Measurements from ENCODE around the gene DHX38.
"Not testable (repeated sequence)": the region's sequence is repeated elsewhere in the genome, so short reads cannot be mapped to it uniquely, and the experiment has no call there.

Gene DHX38

GRCh38 chr16:72093448-72094265 lies at the start of gene DHX38, which contains the start of gene TXNL4B:
Gene DHX38, plus strand, starts transcription at chr16:72093847. Its CDS starts 2,311 bp downstream, at chr16:72096158.
Gene TXNL4B, minus strand, starts transcription at chr16:72093620. Its CDS starts 2,871 bp downstream, at chr16:72090749.
- peaks cover 9% of the 10 kb centered on the region for H3K4me1 ChIP-seq (ENCODE audit: control insufficient read depth, low read depth, low read length)
- peak within 1 kb of the TSS; percentile 82 for H3K9ac ChIP-seq (ENCODE audit: low read length)
- peaks cover 40% of the 10 kb centered on the region for H3K36me3 ChIP-seq (ENCODE audit: control insufficient read depth, low read depth, low read length)
- no peaks in the 10 kb centered on the region for H3K9me3 ChIP-seq (ENCODE audit: control insufficient read depth, low read depth, low read length)
- peak within 1 kb of the TSS; percentile 87 for H3K4me3 ChIP-seq (ENCODE audit: low read length)
- no peaks in the 10 kb centered on the region for H3K27me3 ChIP-seq (ENCODE audit: control insufficient read depth, insufficient read depth, low read length)
- H3K27ac ChIP-seq (ENCODE audit: low read length): peak within 1 kb of the TSS; percentile 66

- H3K4me3 ChIP-seq (ENCODE audit: low read length): no peak overlapping the region
- H3K9ac ChIP-seq (ENCODE audit: low read length): no peak overlapping the region
- no peaks in the 10 kb centered on the region for H3K36me3 ChIP-seq (ENCODE audit: control insufficient read depth, low read depth, low read length)
- H3K9me3 ChIP-seq (ENCODE audit: control insufficient read depth, low read depth, low read length): no peaks in the 10 kb centered on the region
- no peaks in the 10 kb centered on the region for H3K4me1 ChIP-seq (ENCODE audit: control insufficient read depth, low read depth, low read length)
- H3K27me3 ChIP-seq (ENCODE audit: control insufficient read depth, insufficient read depth, low read length): no peaks in the 10 kb centered on the region
- no peak overlapping the region for H3K27ac ChIP-seq (ENCODE audit: low read length)
These were observed 49.4 kb upstream of the DHX38 start for GRCh38 chr16:72044296-72044695.

GRCh38 chr16:72044825-72045359 lies 48.8 kb upstream of the DHX38 start:
- Histone ChIP-seq H3K27ac (ENCODE audit: low read length) (no peak overlapping the region), H3K9me3 (ENCODE audit: control insufficient read depth, low read depth, low read length) (no peaks in the 10 kb centered on the region), H3K27me3 (ENCODE audit: control insufficient read depth, insufficient read depth, low read length) (no peaks in the 10 kb centered on the region), H3K36me3 (ENCODE audit: control insufficient read depth, low read depth, low read length) (no peaks in the 10 kb centered on the region), H3K9ac (ENCODE audit: low read length) (no peak overlapping the region), H3K4me3 (ENCODE audit: low read length) (no peak overlapping the region), H3K4me1 (ENCODE audit: control insufficient read depth, low read depth, low read length) (no peaks in the 10 kb centered on the region)

GRCh38 chr16:72049110-72049509 lies 44.5 kb upstream of the DHX38 start:
- Histone ChIP-seq H3K9me3 (ENCODE audit: control insufficient read depth, low read depth, low read length) (no peaks in the 10 kb centered on the region), H3K27me3 (ENCODE audit: control insufficient read depth, insufficient read depth, low read length) (no peaks in the 10 kb centered on the region), H3K9ac (ENCODE audit: low read length) (no peak overlapping the region), H3K4me3 (ENCODE audit: low read length) (no peak overlapping the region), H3K27ac (ENCODE audit: low read length) (no peak overlapping the region), H3K4me1 (ENCODE audit: control insufficient read depth, low read depth, low read length) (no peaks in the 10 kb centered on the region), H3K36me3 (ENCODE audit: control insufficient read depth, low read depth, low read length) (no peaks in the 10 kb centered on the region)

DNA sequence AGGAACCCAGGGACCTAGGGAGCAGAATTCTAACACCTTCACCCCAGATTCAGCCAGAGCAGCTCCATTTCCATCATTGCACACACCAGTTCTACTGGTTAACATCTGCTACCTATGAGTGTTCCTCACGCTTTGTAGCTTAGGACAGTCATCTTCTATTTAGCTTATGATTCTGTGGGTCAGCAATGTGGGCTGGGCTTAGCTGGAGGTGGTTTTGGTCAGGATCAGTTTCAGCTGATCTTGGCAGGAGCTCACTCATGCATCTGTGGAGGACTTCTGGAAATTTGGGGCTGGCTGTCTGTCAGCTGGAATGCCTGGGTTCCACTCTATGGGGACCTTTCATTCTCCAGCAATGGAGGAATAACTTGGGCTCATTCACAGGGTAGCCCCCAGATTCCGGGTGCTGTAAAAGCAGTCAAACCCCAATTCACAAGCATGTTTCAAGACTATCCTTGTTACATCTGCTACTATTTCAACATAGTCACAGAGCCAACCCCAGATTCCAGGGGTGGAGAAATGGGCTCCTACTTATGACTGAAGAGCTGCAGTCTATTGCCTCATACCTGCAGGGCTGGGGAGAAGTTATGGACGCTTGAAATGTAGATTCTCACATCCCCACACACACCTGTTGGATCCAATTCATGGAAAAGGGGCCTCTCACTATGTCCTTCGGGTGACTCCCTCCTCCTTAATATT lies 42.7 kb upstream of the DHX38 start:
- Histone ChIP-seq H3K27ac (ENCODE audit: low read length) (no peak overlapping the region), H3K27me3 (ENCODE audit: control insufficient read depth, insufficient read depth, low read length) (no peaks in the 10 kb centered on the region), H3K4me3 (ENCODE audit: low read length) (no peak overlapping the region), H3K9me3 (ENCODE audit: control insufficient read depth, low read depth, low read length) (no peaks in the 10 kb centered on the region), H3K4me1 (ENCODE audit: control insufficient read depth, low read depth, low read length) (no peaks in the 10 kb centered on the region), H3K9ac (ENCODE audit: low read length) (no peak overlapping the region), H3K36me3 (ENCODE audit: control insufficient read depth, low read depth, low read length) (no peaks in the 10 kb centered on the region)

DNA sequence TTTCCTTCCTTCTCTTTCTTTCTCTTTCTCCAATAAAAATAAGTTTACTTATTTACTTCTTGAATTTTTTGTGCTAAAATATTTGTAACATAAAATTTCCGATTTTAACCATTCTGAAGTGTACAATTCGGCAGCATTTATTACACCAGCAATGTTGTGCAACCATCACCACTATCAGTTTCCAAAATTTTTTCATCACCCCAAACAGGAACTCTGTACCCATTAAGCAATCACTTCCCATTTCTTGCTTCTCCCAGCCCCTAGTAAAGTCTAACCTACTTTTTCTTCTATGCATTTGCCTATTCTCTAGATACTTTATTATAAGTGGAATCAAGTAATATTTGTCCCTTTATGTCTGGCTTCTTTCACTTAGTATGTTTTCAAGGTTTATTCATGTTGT lies 41.8 kb upstream of the DHX38 start:
- Histone ChIP-seq H3K27me3 (ENCODE audit: control insufficient read depth, insufficient read depth, low read length) (no peaks in the 10 kb centered on the region), H3K4me1 (ENCODE audit: control insufficient read depth, low read depth, low read length) (no peaks in the 10 kb centered on the region), H3K4me3 (ENCODE audit: low read length) (no peak overlapping the region), H3K9me3 (ENCODE audit: control insufficient read depth, low read depth, low read length) (no peaks in the 10 kb centered on the region), H3K9ac (ENCODE audit: low read length) (no peak overlapping the region), H3K27ac (ENCODE audit: low read length) (no peak overlapping the region), H3K36me3 (ENCODE audit: control insufficient read depth, low read depth, low read length) (no peaks in the 10 kb centered on the region)

DNA sequence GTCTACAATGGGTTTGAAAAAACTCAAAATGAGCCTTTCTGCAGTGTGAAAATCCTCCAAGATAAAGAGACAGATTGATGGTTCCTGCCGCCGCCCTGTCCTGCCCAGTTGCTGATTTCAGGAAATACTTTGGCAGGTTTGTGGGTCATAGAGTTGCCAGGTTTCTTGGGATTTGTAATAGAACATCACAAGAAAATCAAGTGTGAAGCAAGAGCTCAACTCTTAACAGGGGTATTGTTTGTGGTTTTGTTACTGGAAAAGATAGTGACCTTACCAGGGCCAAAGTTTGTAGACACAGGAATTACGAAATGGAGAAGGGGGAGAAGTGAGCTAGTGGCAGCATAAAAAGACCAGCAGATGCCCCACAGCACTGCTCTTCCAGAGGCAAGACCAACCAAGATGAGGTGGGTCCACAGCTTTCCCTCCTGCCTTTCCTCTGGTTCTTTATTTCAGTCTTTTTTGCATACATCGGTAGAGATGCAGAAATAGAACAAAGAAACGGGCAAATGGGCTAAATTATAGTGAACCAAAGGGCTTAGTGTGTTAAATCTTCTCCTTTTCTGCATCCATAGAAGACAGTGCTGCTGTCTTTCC lies 39.3 kb upstream of the DHX38 start, which contains the start of gene HP:
Gene HP, plus strand, starts transcription at position 252 of the 594 bp plus-strand sequence. Its CDS starts 148 bp downstream, at position 400.
- not testable (repeated sequence) for H3K36me3 ChIP-seq (ENCODE audit: control insufficient read depth, low read depth, low read length); H3K27ac ChIP-seq (ENCODE audit: low read length); H3K4me1 ChIP-seq (ENCODE audit: control insufficient read depth, low read depth, low read length); H3K9me3 ChIP-seq (ENCODE audit: control insufficient read depth, low read depth, low read length); H3K27me3 ChIP-seq (ENCODE audit: control insufficient read depth, insufficient read depth, low read length); H3K4me3 ChIP-seq (ENCODE audit: low read length); H3K9ac ChIP-seq (ENCODE audit: low read length)

DNA sequence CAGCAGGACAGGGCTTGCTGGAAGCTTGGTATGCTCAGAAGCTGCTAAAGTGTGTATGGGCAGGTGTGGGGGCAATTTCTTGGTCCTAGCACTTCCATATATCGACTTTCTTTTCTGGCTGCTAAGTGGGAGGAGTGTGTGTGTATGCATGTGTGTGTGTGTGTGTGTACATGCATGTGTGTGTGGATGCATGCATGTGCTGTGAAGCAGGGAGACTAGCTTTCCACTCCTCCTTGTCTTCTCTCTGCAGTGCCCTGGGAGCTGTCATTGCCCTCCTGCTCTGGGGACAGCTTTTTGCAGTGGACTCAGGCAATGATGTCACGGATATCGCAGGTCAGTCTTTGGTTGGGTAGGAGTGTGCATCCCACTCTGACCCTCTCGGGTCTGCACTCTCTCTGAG lies 37.7 kb upstream of the DHX38 start:
- H3K4me1 ChIP-seq (ENCODE audit: control insufficient read depth, low read depth, low read length): no peaks in the 10 kb centered on the region
- H3K36me3 ChIP-seq (ENCODE audit: control insufficient read depth, low read depth, low read length): no peaks in the 10 kb centered on the region
- H3K9ac ChIP-seq (ENCODE audit: low read length): no peak overlapping the region
- no peaks in the 10 kb centered on the region for H3K9me3 ChIP-seq (ENCODE audit: control insufficient read depth, low read depth, low read length)
- no peak overlapping the region for H3K4me3 ChIP-seq (ENCODE audit: low read length)
- H3K27ac ChIP-seq (ENCODE audit: low read length): no peak overlapping the region
- no peaks in the 10 kb centered on the region for H3K27me3 ChIP-seq (ENCODE audit: control insufficient read depth, insufficient read depth, low read length)

GRCh38 chr16:72057313-72057712 lies 36.3 kb upstream of the DHX38 start:
- not testable (repeated sequence) for H3K4me3 ChIP-seq (ENCODE audit: low read length); H3K9ac ChIP-seq (ENCODE audit: low read length); H3K27ac ChIP-seq (ENCODE audit: low read length); H3K36me3 ChIP-seq (ENCODE audit: control insufficient read depth, low read depth, low read length); H3K27me3 ChIP-seq (ENCODE audit: control insufficient read depth, insufficient read depth, low read length); H3K9me3 ChIP-seq (ENCODE audit: control insufficient read depth, low read depth, low read length); H3K4me1 ChIP-seq (ENCODE audit: control insufficient read depth, low read depth, low read length)

- H3K4me3 ChIP-seq (ENCODE audit: low read length); H3K9ac ChIP-seq (ENCODE audit: low read length); H3K4me1 ChIP-seq (ENCODE audit: control insufficient read depth, low read depth, low read length); H3K36me3 ChIP-seq (ENCODE audit: control insufficient read depth, low read depth, low read length); H3K9me3 ChIP-seq (ENCODE audit: control insufficient read depth, low read depth, low read length); H3K27ac ChIP-seq (ENCODE audit: low read length); H3K27me3 ChIP-seq (ENCODE audit: control insufficient read depth, insufficient read depth, low read length): not testable (repeated sequence)
These were observed 34.6 kb upstream of the DHX38 start for GRCh38 chr16:72059060-72059459.

GRCh38 chr16:72060405-72060804 lies 33.2 kb upstream of the DHX38 start:
- Histone ChIP-seq H3K9me3 (ENCODE audit: control insufficient read depth, low read depth, low read length) (no peaks in the 10 kb centered on the region), H3K36me3 (ENCODE audit: control insufficient read depth, low read depth, low read length) (no peaks in the 10 kb centered on the region), H3K4me3 (ENCODE audit: low read length) (no peak overlapping the region), H3K27ac (ENCODE audit: low read length) (no peak overlapping the region), H3K27me3 (ENCODE audit: control insufficient read depth, insufficient read depth, low read length) (no peaks in the 10 kb centered on the region), H3K9ac (ENCODE audit: low read length) (no peak overlapping the region), H3K4me1 (ENCODE audit: control insufficient read depth, low read depth, low read length) (no peaks in the 10 kb centered on the region)

Data from iPS-18a (cell line).